CD14-positive monocyte (primary cell): ENCODE measurements around the gene INPP5A. TPM values are rescaled to one million over a fixed set of nuclear protein-coding genes. Genes with fewer than 3 reads are reported as not detected.

Source experiments
- DNase-seq, 3 donors: peaks; one replicate each; pipeline ENCODE4 v3.0.0-alpha.2; 2011 to 2022
- H2AFZ ChIP-seq: 2 replicates; pipeline ENCODE4 v1.6.0; 2012; ENCODE audit warnings: mild to moderate bottlenecking, low read depth, low read length, inconsistent platforms; ENCODE audit not compliant: insufficient read depth, poor library complexity, severe bottlenecking
- H3K27ac ChIP-seq, 2 donors: 1 replicate in 1 of 2; 2 replicates in 1 of 2; pipeline ENCODE4 v1.5.1; 2012 to 2013; ENCODE audit warnings: low read length in 2 of 2, control low read depth in 1 of 2, inconsistent platforms in 1 of 2, low read depth in 1 of 2, mild to moderate bottlenecking in 1 of 2
- H3K27me3 ChIP-seq, 2 donors: one replicate each; pipeline versions ENCODE4 v1.6.0 to v1.6.1; 2011 to 2013; ENCODE audit warnings: low read length in 2 of 2; ENCODE audit not compliant: control insufficient read depth in 2 of 2, insufficient read depth in 2 of 2
- H3K36me3 ChIP-seq, 2 donors: replicated peaks in 1 of 2; 1 replicate in 1 of 2; 2 replicates in 1 of 2; pipeline versions ENCODE4 v1.5.1 to v1.6.1; 2012 to 2013; ENCODE audit warnings: low read length in 2 of 2, control low read depth in 1 of 2, inconsistent platforms in 1 of 2, mild to moderate bottlenecking in 1 of 2; ENCODE audit not compliant: insufficient read depth in 2 of 2, control insufficient read depth in 1 of 2
- H3K4me1 ChIP-seq, 2 donors: 1 replicate in 1 of 2; 2 replicates in 1 of 2; pipeline versions ENCODE4 v1.5.1 to v1.6.1; 2012 to 2013; ENCODE audit warnings: low read length in 2 of 2, control low read depth in 1 of 2, inconsistent platforms in 1 of 2, mild to moderate bottlenecking in 1 of 2, moderate library complexity in 1 of 2; ENCODE audit not compliant: insufficient read depth in 2 of 2, control insufficient read depth in 1 of 2
- H3K4me2 ChIP-seq: replicated peaks from 2 replicates; pipeline ENCODE3; 2012; ENCODE audit warnings: low read length, moderate library complexity, mild to moderate bottlenecking; ENCODE audit not compliant: poor library complexity, severe bottlenecking; ENCODE audit errors: extremely low read depth
- H3K4me3 ChIP-seq, 3 experiments: fragments of 200-600 bp in 1 of 3; sonication (generic) in 1 of 3; replicated peaks in 1 of 3; 1 replicate in 2 of 3; 2 replicates in 1 of 3; pipeline ENCODE4 v1.5.1; 2011 to 2013; ENCODE audit warnings: low read length in 3 of 3, mild to moderate bottlenecking in 3 of 3, control low read depth in 2 of 3, low read depth in 2 of 3, inconsistent platforms in 1 of 3, moderate library complexity in 1 of 3
- H3K79me2 ChIP-seq: 2 replicates; pipeline ENCODE4 v1.6.0; 2012; ENCODE audit warnings: mild to moderate bottlenecking, control low read depth, inconsistent platforms, low read length, moderate library complexity; ENCODE audit not compliant: insufficient read depth
- H3K9ac ChIP-seq: 2 replicates; pipeline ENCODE4 v1.6.0; 2017; ENCODE audit warnings: low read length, mild to moderate bottlenecking; ENCODE audit not compliant: insufficient read depth, poor library complexity, severe bottlenecking
- H3K9me3 ChIP-seq, 2 donors: replicated peaks in 1 of 2; 1 replicate in 1 of 2; 2 replicates in 1 of 2; pipeline versions ENCODE4 v1.5.1 to v1.6.1; 2012 to 2013; ENCODE audit warnings: low read length in 2 of 2, control low read depth in 1 of 2; ENCODE audit not compliant: control insufficient read depth in 1 of 2, insufficient read depth in 1 of 2
- H4K20me1 ChIP-seq: 2 replicates; pipeline ENCODE4 v1.6.0; 2012; ENCODE audit warnings: mild to moderate bottlenecking, low read length, control low read depth, moderate library complexity; ENCODE audit not compliant: insufficient read depth
- H3K27ac Mint-ChIP-seq, 7 donors: one replicate each; pipeline ENCODE4 v1.8.0; 2020; ENCODE audit warnings: mild to moderate bottlenecking in 7 of 7, mixed read lengths in 7 of 7, moderate library complexity in 6 of 7, inconsistent platforms in 2 of 7
- H3K27me3 Mint-ChIP-seq, 3 donors: one replicate each; pipeline ENCODE4 v1.8.0; 2021 to 2022; ENCODE audit warnings: low read depth in 3 of 3, mild to moderate bottlenecking in 3 of 3, mixed read lengths in 3 of 3, moderate library complexity in 3 of 3, inconsistent platforms in 1 of 3
- H3K36me3 Mint-ChIP-seq, 2 donors: one replicate each; pipeline ENCODE4 v1.8.0; 2020; ENCODE audit warnings: mixed read lengths in 2 of 2, inconsistent platforms in 1 of 2, mild to moderate bottlenecking in 1 of 2
- H3K4me1 Mint-ChIP-seq: one replicate; pipeline ENCODE4 v1.8.0; 2020; ENCODE audit warnings: mild to moderate bottlenecking, mixed read lengths
- H3K4me3 Mint-ChIP-seq, 2 donors: one replicate each; pipeline ENCODE4 v1.8.0; 2020; ENCODE audit warnings: mild to moderate bottlenecking in 2 of 2, mixed read lengths in 2 of 2, moderate library complexity in 1 of 2
- H3K9me3 Mint-ChIP-seq, 7 donors: one replicate each; pipeline ENCODE4 v1.8.0; 2020 to 2022; ENCODE audit warnings: mixed read lengths in 7 of 7, mild to moderate bottlenecking in 6 of 7, moderate library complexity in 6 of 7, inconsistent platforms in 2 of 7
- WGBS: methylation state at CpG from one replicate; pipeline ENCODE4 v1.1.5; 2013; ENCODE audit warnings: missing lambda C conversion rate; ENCODE audit not compliant: insufficient coverage; 5-methylcytosine and 5-hydroxymethylcytosine counted together
- intact Hi-C, 2 donors: fragments of 100-400 bp; cut with micrococcal nuclease; formaldehyde crosslinking; loops; one replicate each; pipeline versions ENCODE4 v1.15.0 to v1.15.1; 2023
- polyA plus RNA-seq, 3 donors: library from polyadenylated mRNA; depleted of rRNA in 1 of 3; unstranded in 2 of 3; stranded (reverse) in 1 of 3; fragments of 300-500 nt in 2 of 3; fragments of >200 nt in 1 of 3; fragmentation: Illumina TruSeq in 2 of 3; gene quantifications; 1 replicate in 2 of 3; 2 replicates in 1 of 3; pipeline ENCODE4 v1.2.3, GENCODE V29; 2012 to 2021
- TF ChIP-seq, protein P1 (sequence below): fragments of 200-600 bp; IDR thresholded peaks from one replicate; pipeline ENCODE4 v1.8.0; 2022; ENCODE audit warnings: antibody characterized with exemption, mild to moderate bottlenecking

Gene INPP5A
- polyA plus RNA-seq, 3 donors = 0.87 to 17.2 (median 2.9) TPM

DNA sequence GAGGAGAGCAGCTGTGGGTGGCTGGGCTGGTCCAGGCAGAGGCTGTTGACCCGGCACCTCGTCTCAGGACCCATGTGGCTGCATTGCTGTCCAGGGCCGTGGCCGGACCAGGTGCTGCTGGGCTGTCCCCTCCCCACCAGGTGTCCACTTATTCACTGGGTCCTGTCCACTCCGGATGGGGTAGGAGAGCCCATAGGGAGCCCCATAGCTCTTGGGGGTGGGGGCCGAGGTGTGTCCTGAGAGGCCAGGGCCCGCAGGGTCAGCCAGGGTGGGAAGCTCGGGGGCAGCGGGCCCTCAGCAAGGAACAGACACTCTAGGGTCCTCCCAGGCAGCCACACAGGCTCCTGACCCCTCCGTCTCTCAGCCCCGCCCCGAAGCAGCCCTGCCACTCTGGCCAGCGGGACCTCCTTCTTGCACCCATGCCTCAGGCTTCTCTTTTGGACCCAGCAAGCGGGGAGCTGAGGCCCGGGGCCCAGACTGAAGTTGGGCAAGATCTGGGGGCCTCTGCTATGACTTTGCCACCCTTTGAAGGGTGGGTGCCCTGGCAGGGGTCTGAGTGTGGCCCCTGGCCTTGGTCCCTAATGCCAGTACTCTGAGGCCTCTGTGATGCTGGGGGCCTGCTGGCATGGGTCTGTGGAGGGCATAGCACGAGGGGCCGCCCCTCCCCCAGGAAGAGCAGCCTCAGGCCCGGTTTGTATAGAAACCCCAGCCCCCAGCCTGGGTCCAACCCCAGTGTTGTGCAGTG lies 162.0 kb downstream of the INPP5A start:
- Histone ChIP-seq H3K4me3 (no peak overlapping the region), H2AFZ (no peak overlapping the region), H3K36me3 (peaks cover 61 to 75% of the 10 kb centered on the region in 2 donors), H3K9ac (no peak overlapping the region), H3K79me2 (no peaks in the 10 kb centered on the region), H4K20me1 (no peaks in the 10 kb centered on the region), H3K27ac (no peak overlapping the region), H3K27me3 (no peaks in the 10 kb centered on the region), H3K4me1 (no peaks in the 10 kb centered on the region), H3K4me2 (no peak overlapping the region), H3K9me3 (peaks cover 4 to 31% of the 10 kb centered on the region in 2 donors)
- Mint-ChIP-seq H3K4me1 (no peaks in the 10 kb centered on the region), H3K4me3 (no peak overlapping the region), H3K27ac (no peak overlapping the region), H3K36me3 (peaks cover 40 to 64% of the 10 kb centered on the region in 2 donors), H3K9me3 (peaks cover 13 to 29% (median 17%) of the 10 kb centered on the region in 7 donors), H3K27me3 (no peaks in the 10 kb centered on the region)
- intact Hi-C loops = no loop called here
- 95% methylated on average over 16 of the region's 18 CpGs for WGBS
- no peak for DNase-seq
- TF ChIP-seq, protein P1, sequence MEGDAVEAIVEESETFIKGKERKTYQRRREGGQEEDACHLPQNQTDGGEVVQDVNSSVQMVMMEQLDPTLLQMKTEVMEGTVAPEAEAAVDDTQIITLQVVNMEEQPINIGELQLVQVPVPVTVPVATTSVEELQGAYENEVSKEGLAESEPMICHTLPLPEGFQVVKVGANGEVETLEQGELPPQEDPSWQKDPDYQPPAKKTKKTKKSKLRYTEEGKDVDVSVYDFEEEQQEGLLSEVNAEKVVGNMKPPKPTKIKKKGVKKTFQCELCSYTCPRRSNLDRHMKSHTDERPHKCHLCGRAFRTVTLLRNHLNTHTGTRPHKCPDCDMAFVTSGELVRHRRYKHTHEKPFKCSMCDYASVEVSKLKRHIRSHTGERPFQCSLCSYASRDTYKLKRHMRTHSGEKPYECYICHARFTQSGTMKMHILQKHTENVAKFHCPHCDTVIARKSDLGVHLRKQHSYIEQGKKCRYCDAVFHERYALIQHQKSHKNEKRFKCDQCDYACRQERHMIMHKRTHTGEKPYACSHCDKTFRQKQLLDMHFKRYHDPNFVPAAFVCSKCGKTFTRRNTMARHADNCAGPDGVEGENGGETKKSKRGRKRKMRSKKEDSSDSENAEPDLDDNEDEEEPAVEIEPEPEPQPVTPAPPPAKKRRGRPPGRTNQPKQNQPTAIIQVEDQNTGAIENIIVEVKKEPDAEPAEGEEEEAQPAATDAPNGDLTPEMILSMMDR = no peak

DNA sequence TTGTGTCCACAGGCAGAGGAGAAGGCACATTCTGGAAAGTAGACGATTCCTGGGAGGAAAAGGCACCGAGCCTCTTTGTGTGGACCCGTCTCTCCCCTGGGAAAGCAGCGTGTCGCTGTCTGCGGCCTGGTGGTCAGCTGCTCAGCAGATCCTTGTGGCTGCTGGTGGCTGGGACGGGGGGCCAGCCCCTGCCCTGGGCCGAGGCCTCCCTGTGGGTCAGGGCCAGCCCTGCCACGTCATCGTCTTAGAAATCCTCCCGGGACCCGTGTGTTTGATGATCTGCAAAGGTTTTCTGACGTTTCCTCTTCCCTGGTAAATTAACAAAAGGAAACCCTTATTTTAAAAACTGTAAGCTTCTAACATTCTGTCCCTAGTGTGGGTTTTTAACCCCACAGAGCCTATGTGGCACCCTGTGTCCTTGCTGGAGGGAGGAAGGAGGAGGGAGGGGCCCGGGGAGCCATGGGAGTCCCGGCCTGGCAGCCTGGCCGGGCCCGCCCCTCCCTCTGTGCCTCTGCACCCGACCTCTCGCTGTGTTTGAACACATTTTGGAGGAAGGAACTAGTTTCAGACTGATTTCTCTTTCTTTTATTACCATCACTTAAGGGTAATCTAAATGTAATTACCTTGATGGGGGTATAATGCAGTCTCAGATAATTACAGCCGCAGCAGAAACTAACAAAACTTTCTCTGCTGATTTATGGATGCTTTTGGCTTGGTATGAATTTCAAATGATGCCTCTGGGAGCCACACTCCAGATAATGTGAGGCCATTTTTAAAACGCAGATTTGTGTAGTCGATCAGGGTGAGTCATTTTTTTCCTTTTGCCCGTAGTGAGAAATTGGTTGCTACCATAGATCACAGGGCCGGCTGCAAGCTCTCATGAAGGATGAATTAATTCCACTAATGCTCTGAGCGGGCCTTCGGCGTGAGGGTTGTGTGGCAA lies 162.8 kb downstream of the INPP5A start:
- H3K27me3 ChIP-seq = no peaks in the 10 kb centered on the region
- H3K36me3 ChIP-seq = peaks cover 65 to 82% of the 10 kb centered on the region in 2 donors
- H3K36me3 Mint-ChIP-seq = peaks cover 46 to 69% of the 10 kb centered on the region in 2 donors
- no peak overlapping the region for H3K4me3 Mint-ChIP-seq
- H3K79me2 ChIP-seq = no peaks in the 10 kb centered on the region
- no peaks in the 10 kb centered on the region for H3K4me1 ChIP-seq
- WGBS = 98% methylated on average over 19 of the region's 27 CpGs
- peaks cover 14 to 32% (median 23%) of the 10 kb centered on the region in 7 donors for H3K9me3 Mint-ChIP-seq
- no peaks in the 10 kb centered on the region for H3K27me3 Mint-ChIP-seq
- no peak overlapping the region for H3K4me3 ChIP-seq
- no peak overlapping the region for H2AFZ ChIP-seq
- intact Hi-C loops = no loop called here
- H4K20me1 ChIP-seq = no peaks in the 10 kb centered on the region
- no peak for DNase-seq
- peaks cover 11 to 39% of the 10 kb centered on the region in 2 donors for H3K9me3 ChIP-seq
- TF ChIP-seq, protein P1 = no peak
- peak overlapping the region in 1 of 7 donors; percentile 32 for H3K27ac Mint-ChIP-seq
- no peak overlapping the region for H3K9ac ChIP-seq
- no peak overlapping the region for H3K4me2 ChIP-seq
- no peak overlapping the region for H3K27ac ChIP-seq
- no peaks in the 10 kb centered on the region for H3K4me1 Mint-ChIP-seq
